Sigmoid colon (tissue), 7 donors: Measurements from ENCODE around the gene PAK2. TPM values are rescaled to one million over a fixed set of nuclear protein-coding genes. Genes with fewer than 3 reads are reported as not detected.

Experiments used
- DNase-seq: peaks from one replicate; pipeline ENCODE4 v3.0.0-alpha.2; 2019
- H3K27ac ChIP-seq, 4 donors: fragments of 200-600 bp; sonication (generic); one replicate each; pipeline ENCODE4 v1.5.1; 2016 to 2019; ENCODE audit warnings: mild to moderate bottlenecking in 1 of 4
- H3K27me3 ChIP-seq, 3 donors: fragments of 200-600 bp; sonication (generic); one replicate each; pipeline ENCODE4 v1.5.1; 2019; ENCODE audit warnings: mild to moderate bottlenecking in 1 of 3
- H3K36me3 ChIP-seq, 4 donors: fragments of 200-600 bp; sonication (generic); one replicate each; pipeline ENCODE4 v1.5.1; 2016 to 2019
- H3K4me1 ChIP-seq, 4 donors: fragments of 200-600 bp; sonication (generic); one replicate each; pipeline ENCODE4 v1.5.1; 2017 to 2019
- H3K4me3 ChIP-seq, 4 donors: fragments of 200-600 bp; sonication (generic); one replicate each; pipeline ENCODE4 v1.5.1; 2017 to 2019; ENCODE audit warnings: mild to moderate bottlenecking in 2 of 4, moderate library complexity in 1 of 4
- H3K9me3 ChIP-seq, 4 donors: fragments of 200-600 bp in 3 of 4; sonication (generic) in 3 of 4; one replicate each; pipeline versions ENCODE4 v1.5.1 to v1.6.1; 2013 to 2019
- CTCF ChIP-seq, 4 experiments: fragments of 450-650 bp in 3 of 4; fragments of 200-600 bp in 1 of 4; IDR thresholded peaks; one replicate each; pipeline ENCODE4 v1.5.1; 2016 to 2019; ENCODE audit warnings: antibody characterized with exemption in 4 of 4, mild to moderate bottlenecking in 3 of 4, moderate library complexity in 2 of 4
- EP300 ChIP-seq, 4 donors: sonication (generic); formaldehyde crosslinking; IDR thresholded peaks; one replicate each; pipeline ENCODE4 v1.6.1; 2017; ENCODE audit warnings: antibody characterized with exemption in 4 of 4
- POLR2A ChIP-seq, 2 donors: fragments of 450-650 bp; IDR thresholded peaks; one replicate each; pipeline ENCODE4 v1.6.1; 2016; ENCODE audit warnings: antibody characterized with exemption in 2 of 2, mild to moderate bottlenecking in 2 of 2, moderate library complexity in 2 of 2
- POLR2AphosphoS5 ChIP-seq, 4 donors: sonication (generic); formaldehyde crosslinking; IDR thresholded peaks; one replicate each; pipeline ENCODE4 v1.6.1; 2017; ENCODE audit warnings: antibody characterized with exemption in 4 of 4
- WGBS, 2 donors: extraction: QIAGEN DNeasy Blood & Tissue Kit; methylation state at CpG; one replicate each; pipeline ENCODE4 v1.1.7; 2013; 5-methylcytosine and 5-hydroxymethylcytosine counted together
- intact Hi-C: fragments of 100-400 bp; cut with DNase I; formaldehyde crosslinking; loops from one replicate; pipeline ENCODE4 v1.15.1; 2023
- polyA plus RNA-seq, 3 donors: library from polyadenylated mRNA; stranded (reverse); fragments of 200-250 nt; gene quantifications; one replicate each; pipeline ENCODE4 v1.2.3, GENCODE V29; 2013
- small RNA-seq, 3 donors: library from RNA; depleted of rRNA; stranded (forward); fragments of <200 nt; gene quantifications; one replicate each; pipeline ENCODE3, GENCODE V24; 2016
- total RNA-seq, 4 donors: library from RNA; depleted of rRNA; stranded (reverse); fragments of >200 nt; gene quantifications; one replicate each; pipeline ENCODE4 v1.1.0, GENCODE V29; 2016
- donor health status: healthy with polysubstance abuse.
- donor health status: Bipolar disorder and iron deficiency.
- donor health status: healthy.

PAK2 gene
- total and polyA plus RNA-seq, 7 donors = 22.8 to 44.6 (median 35.5) TPM

- Histone ChIP-seq H3K4me1 (peaks cover 0 to 21% (median 13%) of the 10 kb centered on the region in 4 donors), H3K9me3 (no peaks in the 10 kb centered on the region), H3K27me3 (no peaks in the 10 kb centered on the region), H3K36me3 (peaks cover 0 to 8% (median 0%) of the 10 kb centered on the region in 4 donors), H3K27ac (no peak overlapping the region), H3K4me3 (no peak overlapping the region)
- no peak for TF ChIP-seq POLR2AphosphoS5 (IDR thresholded peaks at IDR 0.05)
- no peak for TF ChIP-seq CTCF (IDR thresholded peaks at IDR 0.05)
- TF ChIP-seq POLR2A (IDR thresholded peaks at IDR 0.05) = no peak
- no peak for TF ChIP-seq EP300 (IDR thresholded peaks at IDR 0.05)
- no peak for DNase-seq
- 89 to 93% methylated on average over 2 of the region's 2 CpGs for WGBS, 2 donors
- intact Hi-C loops = no loop called here
Observed at GRCh38 chr3:196875258-196875657, 135.6 kb downstream of the PAK2 start.

Small RNA genes lying within 50 kb of the gene (small RNA-seq; reads per million reads assigned to genes)
- gene RNU4-89P (0 reads per million in 3 donors), gene RNU6-42P (0 reads per million in 3 donors), gene RNU6-646P (0 reads per million in 3 donors)

Other genes with a start within 250 kb of the PAK2 start
- 10 to 100 TPM; 14.1 to 30.2 (median 16.7) TPM for gene RNF168, start 236.1 kb upstream of the PAK2 start, total RNA-seq
- gene RNF168, start 236.1 kb upstream of the PAK2 start, polyA plus RNA-seq = 10 to 100 TPM in 1 of 3 donors, 1 to 10 TPM in 2; 3.6 to 10.8 (median 6.0) TPM
- gene SMCO1, start 224.5 kb upstream of the PAK2 start, total RNA-seq = not detected
- not detected for gene SMCO1, start 224.5 kb upstream of the PAK2 start, polyA plus RNA-seq
- gene WDR53, start 171.3 kb upstream of the PAK2 start, total RNA-seq = 1 to 10 TPM; 2.9 to 7.2 (median 4.6) TPM
- 10 to 100 TPM in 1 of 3 donors, 1 to 10 TPM in 2; 6.2 to 11.4 (median 9.8) TPM for gene WDR53, start 171.3 kb upstream of the PAK2 start, polyA plus RNA-seq
- 10 to 100 TPM in 1 of 4 donors, 1 to 10 TPM in 3; 6.5 to 10.9 (median 8.1) TPM for gene FBXO45, start 171.2 kb upstream of the PAK2 start, total RNA-seq
- 1 to 10 TPM; 4.8 to 8.2 (median 5.1) TPM for gene FBXO45, start 171.2 kb upstream of the PAK2 start, polyA plus RNA-seq
- 1 to 10 TPM; 4.4 to 7.5 (median 5.9) TPM for gene NRROS, start 100.2 kb upstream of the PAK2 start, total RNA-seq
- 1 to 10 TPM in 2 of 3 donors, under 1 TPM in 1; 0.60 to 6.5 (median 3.7) TPM for gene NRROS, start 100.2 kb upstream of the PAK2 start, polyA plus RNA-seq
- 1 to 10 TPM; 1.6 to 2.6 (median 2.0) TPM for gene CEP19, start 27.6 kb upstream of the PAK2 start, total RNA-seq
- gene CEP19, start 27.6 kb upstream of the PAK2 start, polyA plus RNA-seq = 1 to 10 TPM in 2 of 3 donors, under 1 TPM in 1; 0.76 to 1.2 (median 1.2) TPM
- gene PIGX, start 27.5 kb upstream of the PAK2 start, total RNA-seq = 10 to 100 TPM; 20.9 to 41.0 (median 27.8) TPM
- 10 to 100 TPM in 2 of 3 donors, 1 to 10 TPM in 1; 9.6 to 15.6 (median 14.1) TPM for gene PIGX, start 27.5 kb upstream of the PAK2 start, polyA plus RNA-seq
- 10 to 100 TPM; 41.5 to 54.6 (median 45.8) TPM for gene SENP5, start 128.1 kb downstream of the PAK2 start, total RNA-seq
- gene SENP5, start 128.1 kb downstream of the PAK2 start, polyA plus RNA-seq = 10 to 100 TPM in 1 of 3 donors, 1 to 10 TPM in 2; 4.2 to 10.5 (median 7.4) TPM
- 10 to 100 TPM; 35.7 to 44.9 (median 41.7) TPM for gene NCBP2, start 202.7 kb downstream of the PAK2 start, total RNA-seq
- 10 to 100 TPM; 54.1 to 60.7 (median 54.7) TPM for gene NCBP2, start 202.7 kb downstream of the PAK2 start, polyA plus RNA-seq
- 10 to 100 TPM in 2 of 4 donors, 1 to 10 TPM in 2; 8.6 to 26.3 (median 10.5) TPM for gene PIGZ, start 229.0 kb downstream of the PAK2 start, total RNA-seq
- 10 to 100 TPM; 23.4 to 60.8 (median 42.0) TPM for gene PIGZ, start 229.0 kb downstream of the PAK2 start, polyA plus RNA-seq